ENCODE data around the gene PLEKHG7.
"Not testable (repeated sequence)": the region's sequence is repeated elsewhere in the genome, so short reads cannot be mapped to it uniquely, and the experiment has no call there.

PLEKHG7 gene

DNA sequence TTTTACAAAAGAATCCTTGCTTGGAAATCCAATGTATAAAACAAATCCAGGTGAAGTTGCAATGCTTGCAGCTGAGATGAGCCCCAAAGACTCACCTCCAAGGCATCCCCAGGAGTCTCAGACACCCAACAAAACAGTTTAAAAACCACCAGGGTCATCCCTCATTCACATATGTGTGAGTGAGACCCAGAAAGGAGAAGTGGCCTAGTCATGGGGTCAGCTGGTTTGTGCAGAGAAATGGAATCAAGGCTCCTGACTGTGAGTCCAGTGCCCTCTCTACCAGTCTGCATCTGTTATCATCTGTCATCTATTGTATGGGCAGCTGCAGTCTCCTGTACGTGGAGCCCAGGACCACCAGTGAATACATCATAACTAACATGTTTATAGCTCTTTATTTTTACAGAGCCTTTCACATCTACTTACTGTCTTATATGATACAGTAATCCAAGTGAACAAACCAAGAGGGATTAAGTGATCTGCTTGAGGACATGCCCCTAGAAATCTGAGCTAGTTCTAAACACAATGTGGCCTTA, 27.1 kb downstream of the PLEKHG7 start:
- Mint-ChIP-seq H3K27ac (no peak overlapping the region), H3K4me1 (no peaks in the 10 kb centered on the region), H3K27me3 (no peaks in the 10 kb centered on the region), H3K36me3 (peaks cover 30% of the 10 kb centered on the region), H3K9me3 (no peaks in the 10 kb centered on the region), H3K4me3 (no peak overlapping the region)
- no peak for ATAC-seq

DNA sequence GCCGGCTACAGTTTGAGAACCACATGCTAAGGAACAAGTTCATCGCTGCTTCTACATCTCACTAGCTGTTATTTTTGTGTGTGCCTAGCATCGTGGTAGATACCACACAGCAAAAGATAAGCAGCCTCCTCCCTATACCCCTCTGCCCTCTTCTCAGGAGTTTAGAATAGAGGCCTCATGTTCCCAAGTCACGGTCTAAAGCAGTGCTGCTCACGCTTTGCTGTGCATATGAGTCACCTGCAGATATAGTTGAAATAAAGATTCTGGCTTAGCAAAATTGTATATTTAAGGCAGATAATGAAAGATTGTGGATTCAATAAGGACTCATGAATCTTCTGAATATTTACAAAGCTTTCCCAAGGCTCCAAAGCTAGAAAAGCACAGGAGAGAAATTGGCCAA, 28.0 kb downstream of the PLEKHG7 start:
- H3K9me3 Mint-ChIP-seq, result no peaks in the 10 kb centered on the region
- H3K4me1 Mint-ChIP-seq, result no peaks in the 10 kb centered on the region
- H3K27ac Mint-ChIP-seq, result no peak overlapping the region
- H3K36me3 Mint-ChIP-seq, result peaks cover 26% of the 10 kb centered on the region
- no peak for ATAC-seq
- H3K4me3 Mint-ChIP-seq, result no peak overlapping the region
- H3K27me3 Mint-ChIP-seq, result no peaks in the 10 kb centered on the region

DNA sequence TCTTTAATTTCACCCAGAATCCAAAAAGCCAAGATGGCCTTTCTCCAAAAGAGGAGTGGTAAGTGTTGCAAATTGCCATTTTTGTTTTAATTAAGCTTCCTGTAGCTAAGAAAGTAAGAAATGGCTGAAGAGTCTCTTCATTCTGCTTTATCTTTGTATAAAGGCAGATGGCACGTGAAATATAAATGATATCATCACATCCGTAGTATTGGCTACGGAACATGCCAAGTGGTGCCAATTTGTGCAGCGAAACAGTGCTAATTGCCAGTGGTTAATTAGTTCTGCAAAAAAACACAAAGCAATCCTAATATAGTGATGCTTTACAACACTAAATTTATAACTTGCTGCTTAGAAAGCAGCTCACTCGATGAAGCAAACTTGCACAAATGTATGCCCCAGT, 29.4 kb downstream of the PLEKHG7 start:
- Mint-ChIP-seq H3K36me3 (peaks cover 35% of the 10 kb centered on the region), H3K4me3 (no peak overlapping the region), H3K9me3 (no peaks in the 10 kb centered on the region), H3K27me3 (no peaks in the 10 kb centered on the region), H3K4me1 (peaks cover 1% of the 10 kb centered on the region), H3K27ac (no peak overlapping the region)
- ATAC-seq, result no peak

DNA sequence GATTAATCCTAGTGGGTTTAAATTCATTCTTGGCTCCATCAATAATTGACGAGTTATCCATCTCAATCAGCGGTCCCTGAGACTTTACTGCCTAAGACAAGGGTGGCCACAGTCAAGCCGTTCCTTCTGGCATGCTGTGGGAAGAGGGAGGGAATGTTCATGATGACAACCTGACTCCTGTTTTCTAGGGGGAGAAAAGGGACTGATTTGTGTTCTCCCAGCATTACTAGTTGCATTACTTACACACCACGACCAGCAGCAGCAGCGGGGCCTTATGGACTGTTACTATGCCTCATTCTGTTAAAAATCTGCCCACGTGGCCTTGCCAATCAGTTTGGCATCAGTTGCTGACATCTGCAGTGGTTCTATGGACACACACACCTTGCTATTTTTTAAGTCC, 29.9 kb downstream of the PLEKHG7 start:
- Mint-ChIP-seq H3K27me3 (no peaks in the 10 kb centered on the region), H3K4me3 (no peak overlapping the region), H3K27ac (no peak overlapping the region), H3K4me1 (peaks cover 6% of the 10 kb centered on the region), H3K9me3 (no peaks in the 10 kb centered on the region), H3K36me3 (peaks cover 40% of the 10 kb centered on the region)
- ATAC-seq, result no peak

DNA sequence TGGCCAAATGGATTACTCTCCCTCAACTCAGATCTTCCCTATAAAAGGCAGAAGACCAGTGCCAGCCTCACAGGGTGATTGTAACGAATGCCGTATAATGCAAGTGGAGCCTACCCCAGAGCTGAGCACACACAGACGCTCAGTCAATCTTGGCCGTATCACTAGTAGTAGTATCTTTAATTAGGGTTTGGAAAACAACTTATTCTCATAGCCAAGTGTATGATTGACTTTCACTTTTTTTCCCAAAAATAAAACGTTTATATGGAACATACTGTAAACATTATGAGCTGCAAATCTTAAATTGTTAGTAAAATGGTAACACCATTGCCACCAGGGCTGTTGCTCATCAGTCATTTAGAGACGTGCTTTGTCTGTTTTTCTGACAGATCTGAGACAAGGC, 30.4 kb downstream of the PLEKHG7 start:
- Mint-ChIP-seq H3K27ac (no peak overlapping the region), H3K27me3 (no peaks in the 10 kb centered on the region), H3K36me3 (peaks cover 41% of the 10 kb centered on the region), H3K9me3 (no peaks in the 10 kb centered on the region), H3K4me3 (no peak overlapping the region), H3K4me1 (peaks cover 6% of the 10 kb centered on the region)
- ATAC-seq, result no peak

DNA sequence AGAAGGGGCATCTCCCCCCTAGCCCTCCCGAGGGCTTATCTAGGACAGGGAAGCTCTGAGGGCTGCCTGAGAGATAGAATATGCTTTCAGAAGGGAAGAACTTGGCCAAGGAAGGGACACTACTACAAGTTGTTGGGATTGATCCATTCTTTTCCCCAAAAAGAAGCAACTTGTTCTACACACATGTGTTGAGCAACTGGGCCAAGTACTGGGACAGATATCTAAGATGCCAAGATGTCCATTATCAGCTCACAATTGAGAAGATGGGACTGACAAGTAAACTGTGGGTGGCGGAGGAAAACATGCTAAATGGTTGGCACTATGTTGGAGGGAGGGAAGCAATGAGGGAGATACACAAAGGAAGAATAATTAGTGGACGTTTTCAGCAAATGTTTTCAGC, 30.9 kb downstream of the PLEKHG7 start:
- H3K4me3 Mint-ChIP-seq, result no peak overlapping the region
- H3K27ac Mint-ChIP-seq, result no peak overlapping the region
- H3K36me3 Mint-ChIP-seq, result peaks cover 41% of the 10 kb centered on the region
- H3K4me1 Mint-ChIP-seq, result peaks cover 6% of the 10 kb centered on the region
- H3K27me3 Mint-ChIP-seq, result no peaks in the 10 kb centered on the region
- no peaks in the 10 kb centered on the region for H3K9me3 Mint-ChIP-seq
- no peak for ATAC-seq

DNA sequence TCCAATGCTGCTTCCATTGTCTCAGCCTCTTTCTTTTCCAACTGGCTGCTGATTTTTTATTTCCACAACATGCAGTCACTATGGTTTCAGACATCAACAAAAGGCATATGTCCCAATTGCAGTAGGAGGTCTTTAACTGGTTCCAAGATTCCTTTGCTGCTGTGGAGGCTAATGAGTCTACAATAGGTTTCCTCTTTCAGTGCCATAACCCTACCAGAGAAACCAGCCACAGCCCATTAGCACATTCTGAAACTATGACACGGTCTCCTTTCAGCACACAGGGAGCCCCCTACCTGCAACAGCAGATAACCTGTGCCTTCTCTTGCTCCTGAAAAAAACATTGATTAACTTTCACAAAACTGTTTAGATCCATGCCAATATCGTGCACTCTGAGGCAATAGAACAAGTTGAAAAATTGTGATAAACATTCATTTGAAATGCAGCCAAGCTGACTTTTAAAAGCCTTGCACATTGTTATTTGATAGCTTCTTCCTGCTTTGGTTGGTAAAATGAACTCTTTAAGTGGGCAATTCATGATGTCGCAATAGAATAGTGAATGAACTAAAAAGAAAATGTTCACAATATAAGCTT, 32.4 kb downstream of the PLEKHG7 start:
- H3K27ac Mint-ChIP-seq, result no peak overlapping the region

DNA sequence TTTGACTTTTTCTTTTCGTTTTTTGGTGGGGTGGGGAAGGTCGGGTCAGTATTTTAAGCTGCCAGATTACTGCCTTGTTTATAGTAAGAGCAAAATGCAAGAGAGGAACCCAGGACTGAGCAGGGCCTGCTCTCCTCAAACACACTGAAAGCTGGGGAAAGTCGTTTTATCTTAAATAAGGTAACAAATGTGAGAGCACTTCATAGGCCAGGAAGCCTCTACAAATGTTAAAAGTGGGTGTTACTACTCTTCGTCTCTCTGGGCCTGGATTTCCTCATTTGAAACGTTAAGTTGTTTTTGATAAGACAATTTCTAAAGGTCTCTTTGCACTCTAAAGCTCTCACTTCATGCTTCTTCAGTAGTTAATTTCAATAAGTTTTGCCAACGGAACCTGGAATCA, 33.8 kb downstream of the PLEKHG7 start:
- no peak overlapping the region for H3K27ac Mint-ChIP-seq

More for the DNA sequence above, 32.4 kb downstream of the PLEKHG7 start:
- ATAC-seq, result no peak
- H3K9me3 Mint-ChIP-seq, result no peaks in the 10 kb centered on the region
- no peaks in the 10 kb centered on the region for H3K27me3 Mint-ChIP-seq
- peaks cover 41% of the 10 kb centered on the region for H3K36me3 Mint-ChIP-seq
- H3K4me3 Mint-ChIP-seq, result no peak overlapping the region
- H3K4me1 Mint-ChIP-seq, result peaks cover 6% of the 10 kb centered on the region

DNA sequence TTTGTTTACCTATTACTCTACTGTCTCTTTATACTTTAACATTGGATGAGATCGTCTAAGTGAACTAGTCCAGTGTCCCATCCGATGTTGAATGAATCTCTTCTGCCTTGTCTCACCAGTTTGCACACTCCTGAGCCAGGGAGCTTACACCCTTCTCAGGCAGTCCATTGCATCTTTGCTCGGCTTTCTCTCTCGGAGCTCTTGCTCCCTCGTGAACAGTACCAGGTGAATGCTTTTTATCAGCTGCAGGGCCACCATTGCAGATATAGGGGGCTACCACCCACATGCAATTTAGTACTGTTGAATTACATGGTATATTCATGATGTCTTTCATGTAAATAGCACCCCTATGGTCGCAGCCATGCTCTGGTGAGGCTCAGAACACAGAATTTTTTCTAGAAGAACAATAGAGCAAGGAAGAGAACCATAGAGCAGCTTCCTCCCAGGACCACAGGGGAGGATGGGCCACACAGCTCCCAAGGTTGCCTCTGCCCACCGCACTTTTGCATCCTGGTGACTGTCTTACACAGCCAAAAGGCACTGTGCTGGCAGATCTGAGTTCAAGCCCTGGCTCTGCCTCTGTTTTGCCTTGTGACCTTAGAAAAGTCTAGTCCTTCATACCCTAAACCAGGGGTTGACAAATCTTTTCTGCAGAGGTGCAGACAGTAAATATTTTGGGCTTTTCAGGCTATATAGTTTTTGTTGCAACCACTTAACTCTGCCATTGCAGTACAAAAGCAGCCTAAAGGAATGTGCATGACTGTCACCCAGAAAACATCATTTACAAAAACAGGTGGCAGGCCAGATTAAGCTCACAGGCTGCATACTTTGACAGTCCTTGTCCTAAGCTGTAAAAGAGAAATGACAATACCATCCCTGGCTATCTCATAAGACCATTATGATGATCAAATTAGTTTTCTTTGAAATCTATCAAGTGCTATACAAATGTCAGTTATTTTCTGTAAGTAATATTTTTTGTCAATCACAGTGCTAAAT, 35.4 kb downstream of the PLEKHG7 start:
- Mint-ChIP-seq H3K27ac (no peak overlapping the region), H3K36me3 (peaks cover 52% of the 10 kb centered on the region), H3K4me1 (peaks cover 6% of the 10 kb centered on the region), H3K9me3 (no peaks in the 10 kb centered on the region), H3K27me3 (no peaks in the 10 kb centered on the region), H3K4me3 (no peak overlapping the region)
- no peak for ATAC-seq

More for the DNA sequence above, 33.8 kb downstream of the PLEKHG7 start:
- peaks cover 46% of the 10 kb centered on the region for H3K36me3 Mint-ChIP-seq
- peaks cover 6% of the 10 kb centered on the region for H3K4me1 Mint-ChIP-seq
- no peak for ATAC-seq
- H3K9me3 Mint-ChIP-seq, result no peaks in the 10 kb centered on the region
- H3K27me3 Mint-ChIP-seq, result no peaks in the 10 kb centered on the region
- H3K4me3 Mint-ChIP-seq, result no peak overlapping the region

DNA sequence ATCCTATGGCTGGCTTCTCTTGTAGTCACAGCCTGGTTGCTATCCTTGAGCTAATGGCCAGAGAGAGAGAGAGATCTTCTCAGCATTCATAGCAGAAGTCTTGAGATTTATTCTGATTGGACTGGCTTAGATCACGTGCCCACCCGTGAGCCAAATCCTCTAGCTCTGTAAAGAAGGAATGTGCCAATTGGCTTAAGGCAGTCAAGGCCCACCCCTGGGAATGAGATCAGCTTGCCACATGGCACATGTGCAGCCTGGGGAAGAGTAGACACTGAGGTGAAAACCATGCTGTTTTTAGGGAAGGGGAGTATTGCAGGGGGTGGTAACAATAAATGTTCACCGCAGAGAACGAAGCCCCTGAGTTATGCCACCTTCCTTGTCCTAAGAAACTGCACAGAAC, 36.3 kb downstream of the PLEKHG7 start:
- Mint-ChIP-seq H3K27me3 (no peaks in the 10 kb centered on the region), H3K4me3 (no peak overlapping the region), H3K36me3 (peaks cover 52% of the 10 kb centered on the region), H3K9me3 (no peaks in the 10 kb centered on the region), H3K27ac (no peak overlapping the region), H3K4me1 (peaks cover 6% of the 10 kb centered on the region)
- ATAC-seq, result no peak

DNA sequence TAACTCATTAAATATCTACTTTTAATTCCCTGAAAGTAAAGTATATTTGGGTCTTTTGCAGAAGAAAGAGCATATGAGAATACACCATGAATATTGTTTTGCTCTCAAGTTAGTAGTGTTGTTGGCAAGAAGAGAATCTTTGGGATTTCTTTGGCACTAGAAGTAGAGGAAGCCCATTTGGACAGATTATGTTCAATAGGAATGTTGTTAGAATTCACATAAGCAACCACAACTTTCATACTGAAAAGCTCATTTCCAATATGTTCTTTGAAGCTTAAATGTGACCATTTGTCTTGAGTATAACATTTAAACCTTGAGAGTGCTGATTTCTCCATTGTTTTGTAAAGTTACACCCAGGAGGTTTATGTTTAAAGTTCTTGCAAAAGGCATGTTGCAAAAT, 37.6 kb downstream of the PLEKHG7 start:
- Mint-ChIP-seq H3K4me3 (no peak overlapping the region), H3K27me3 (no peaks in the 10 kb centered on the region), H3K36me3 (peaks cover 43% of the 10 kb centered on the region), H3K27ac (no peak overlapping the region), H3K9me3 (no peaks in the 10 kb centered on the region), H3K4me1 (peaks cover 6% of the 10 kb centered on the region)
- ATAC-seq, result no peak

DNA sequence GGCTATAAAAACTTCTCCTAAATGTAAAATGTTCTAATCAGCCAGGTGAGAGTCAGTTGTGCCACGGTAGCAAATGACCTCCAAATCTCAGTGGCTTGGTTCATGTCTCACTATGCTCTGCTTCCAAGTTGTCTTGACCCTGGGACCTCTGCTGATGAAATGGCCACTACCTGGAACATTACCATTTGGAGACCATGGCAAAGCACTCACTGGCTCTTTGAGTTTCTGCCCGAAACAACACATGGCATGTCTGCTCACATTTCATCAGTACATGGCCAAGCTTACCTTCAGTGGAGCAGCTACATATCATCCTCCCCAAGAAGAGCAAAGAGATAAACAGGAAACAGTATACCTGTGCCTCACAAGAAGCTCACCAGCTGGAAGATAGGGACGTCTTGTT, 40.2 kb downstream of the PLEKHG7 start:
- Mint-ChIP-seq H3K36me3 (peaks cover 35% of the 10 kb centered on the region), H3K4me3 (no peak overlapping the region), H3K9me3 (no peaks in the 10 kb centered on the region), H3K27ac (no peak overlapping the region), H3K27me3 (no peaks in the 10 kb centered on the region), H3K4me1 (no peaks in the 10 kb centered on the region)
- ATAC-seq, result no peak

DNA sequence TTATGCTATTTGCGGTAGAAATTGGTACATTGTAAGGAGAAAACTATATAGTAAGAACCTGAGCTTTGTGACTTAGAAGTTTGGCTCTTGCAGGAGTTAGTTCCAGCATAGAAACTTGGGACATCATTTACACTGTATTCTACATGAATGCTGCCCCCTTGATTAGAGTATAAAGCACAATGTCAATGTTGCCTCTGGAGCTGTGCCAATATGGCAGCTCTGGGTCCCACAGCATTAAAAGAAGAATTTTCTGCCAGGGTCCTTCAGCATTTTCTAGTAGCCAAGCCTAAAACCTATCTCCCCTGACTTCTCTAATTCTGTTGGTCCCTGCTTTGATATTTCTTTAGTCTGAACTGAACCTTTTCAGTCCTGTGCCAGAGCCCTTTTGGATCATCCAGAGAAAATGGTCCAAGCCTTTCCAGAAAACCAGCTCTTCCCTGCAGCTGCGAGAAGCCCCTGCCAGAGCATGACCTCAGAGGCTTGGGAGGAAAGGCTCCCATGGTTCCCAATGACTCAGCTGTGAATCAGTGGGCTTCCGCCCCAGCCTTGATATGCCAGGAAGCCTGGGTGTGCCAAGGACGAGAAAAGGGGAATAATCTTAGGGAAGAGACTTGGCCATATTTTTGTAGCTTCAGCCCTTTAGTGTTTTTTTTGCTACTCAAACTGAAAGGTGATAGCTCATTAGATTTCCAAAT, 43.2 kb downstream of the PLEKHG7 start:
- H3K4me1 Mint-ChIP-seq, result no peaks in the 10 kb centered on the region
- H3K27ac Mint-ChIP-seq, result no peak overlapping the region
- H3K27me3 Mint-ChIP-seq, result no peaks in the 10 kb centered on the region
- H3K36me3 Mint-ChIP-seq, result peaks cover 44% of the 10 kb centered on the region
- ATAC-seq, result no peak
- H3K9me3 Mint-ChIP-seq, result no peaks in the 10 kb centered on the region
- H3K4me3 Mint-ChIP-seq, result no peak overlapping the region

DNA sequence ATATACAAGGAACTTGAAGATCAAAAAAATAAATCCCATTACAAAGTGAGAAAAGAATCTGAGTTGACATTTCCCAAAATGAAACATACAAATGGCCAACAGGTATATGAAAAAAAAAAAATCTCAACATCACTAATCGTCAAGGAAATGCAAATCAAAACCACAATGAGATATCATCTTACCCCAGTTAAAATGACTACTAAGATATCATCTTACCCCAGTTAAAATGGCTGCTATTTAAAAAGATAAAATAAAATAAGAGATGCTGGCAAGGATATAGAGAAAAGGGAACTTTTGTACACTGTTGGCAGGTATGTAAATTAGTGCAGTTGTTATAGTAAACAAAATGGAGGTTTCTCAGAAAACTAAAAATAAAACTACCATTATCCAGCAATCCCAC, 44.4 kb downstream of the PLEKHG7 start:
- Mint-ChIP-seq H3K27me3 (no peaks in the 10 kb centered on the region), H3K4me1 (no peaks in the 10 kb centered on the region), H3K4me3 (no peak overlapping the region), H3K36me3 (peaks cover 39% of the 10 kb centered on the region), H3K9me3 (no peaks in the 10 kb centered on the region), H3K27ac (no peak overlapping the region)
- ATAC-seq, result no peak

DNA sequence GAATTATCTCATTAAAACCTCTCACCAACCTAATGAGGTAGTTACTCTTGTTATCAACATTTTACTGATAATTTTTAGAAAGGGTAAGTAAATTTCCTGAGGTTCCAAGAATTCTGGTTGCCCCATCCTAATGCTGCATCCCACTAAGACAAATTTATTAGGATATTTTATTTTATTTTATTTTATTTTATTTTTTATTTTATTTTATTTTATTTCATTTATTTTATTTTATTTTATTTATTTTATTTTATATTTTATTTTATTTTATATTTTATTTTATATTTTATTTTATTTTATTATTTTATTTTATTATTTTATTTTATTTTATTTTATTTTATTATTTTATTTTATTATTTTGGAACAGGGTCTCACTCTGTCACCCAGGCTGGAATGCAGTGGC, 46.9 kb downstream of the PLEKHG7 start:
- H3K36me3 Mint-ChIP-seq, result peaks cover 29% of the 10 kb centered on the region
- not testable (repeated sequence) for H3K4me1 Mint-ChIP-seq, H3K9me3 Mint-ChIP-seq, H3K27ac Mint-ChIP-seq, ATAC-seq, H3K27me3 Mint-ChIP-seq, H3K4me3 Mint-ChIP-seq

All from stimulated activated memory B cell treated with anti-CD40 and anti-IgM and Interleukin-4, amounts not matched to agents 10 μg/mL and 1 μg/mL and 100 μg/mL, for 72 hours (primary cell).